Tibial artery (tissue), 4 donors: ENCODE data around the gene TMEM132D.

ENCODE experiments used
- DNase-seq, 2 donors: peaks; one replicate each; pipeline ENCODE4 v3.0.0-alpha.2; 2019
- H3K27ac ChIP-seq, 2 donors: fragments of 200-600 bp; sonication (generic) in 1 of 2; 1 replicate in 1 of 2; 2 replicates in 1 of 2; pipeline ENCODE4 v1.5.1; 2018 to 2019; ENCODE audit warnings: mild to moderate bottlenecking in 1 of 2
- H3K27me3 ChIP-seq, 2 donors: fragments of 200-600 bp; sonication (generic) in 1 of 2; one replicate each; pipeline versions ENCODE4 v1.5.1 to v1.6.0; 2016 to 2019
- H3K36me3 ChIP-seq, 3 donors: fragments of 200-600 bp; sonication (generic) in 2 of 3; one replicate each; pipeline ENCODE4 v1.5.1; 2016 to 2019; ENCODE audit warnings: mild to moderate bottlenecking in 2 of 3
- H3K4me1 ChIP-seq, 4 donors: fragments of 200-600 bp; sonication (generic) in 2 of 4; 1 replicate in 3 of 4; 2 replicates in 1 of 4; pipeline ENCODE4 v1.5.1; 2016 to 2019
- H3K4me3 ChIP-seq, 2 donors: fragments of 200-600 bp; sonication (generic) in 1 of 2; 1 replicate in 1 of 2; 2 replicates in 1 of 2; pipeline ENCODE4 v1.5.1; 2018 to 2019; ENCODE audit warnings: mild to moderate bottlenecking in 2 of 2
- H3K9me3 ChIP-seq, 3 donors: fragments of 200-600 bp; sonication (generic) in 1 of 3; one replicate each; pipeline ENCODE4 v1.5.1; 2016 to 2019
- intact Hi-C: fragments of 100-400 bp; cut with DNase I; formaldehyde crosslinking; loops from one replicate; pipeline ENCODE4 v1.15.0; 2023; ENCODE audit warnings: low total_unique reads
- TF ChIP-seq, protein P1 (sequence below), 2 experiments: fragments of 200-600 bp in 1 of 2; fragments of 450-650 bp in 1 of 2; IDR thresholded peaks; one replicate each; pipeline ENCODE4 v1.5.1; 2017 to 2019; ENCODE audit warnings: antibody characterized with exemption in 2 of 2, mild to moderate bottlenecking in 1 of 2, moderate library complexity in 1 of 2

Gene TMEM132D

DNA sequence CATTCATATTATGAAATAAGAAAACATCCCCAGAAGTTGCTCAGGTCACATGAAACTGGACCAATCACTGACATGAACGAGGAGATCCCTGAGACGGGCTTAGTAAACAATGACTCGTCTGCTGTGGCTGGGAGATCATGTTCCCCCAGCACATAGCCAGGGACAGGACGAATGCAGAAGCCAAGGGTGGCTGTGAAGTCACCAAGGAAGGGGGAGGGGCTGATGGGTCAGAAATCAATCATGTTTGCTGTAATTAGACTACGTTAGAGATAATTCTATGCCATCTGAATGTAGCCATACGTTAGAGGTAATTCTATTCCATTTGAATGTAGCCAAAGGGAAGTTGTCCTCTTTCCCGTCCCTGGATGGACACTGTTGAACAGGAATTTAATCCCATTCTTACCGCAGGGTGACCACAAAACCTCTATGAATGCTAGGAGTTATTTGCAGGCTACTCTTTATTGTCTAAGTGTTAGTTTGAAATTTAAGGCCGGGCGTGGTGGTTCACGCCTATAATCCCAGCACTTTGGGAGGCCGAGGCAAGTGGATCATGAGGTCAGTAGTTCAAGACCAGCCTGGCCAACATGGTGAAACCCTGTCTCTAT lies 332.9 kb downstream of the TMEM132D start:
- Histone ChIP-seq H3K4me1 (no peaks in the 10 kb centered on the region), H3K4me3 (no peak overlapping the region), H3K9me3 (peaks cover 0 to 5% (median 0%) of the 10 kb centered on the region in 3 donors), H3K36me3 (no peaks in the 10 kb centered on the region), H3K27ac (no peak overlapping the region), H3K27me3 (no peaks in the 10 kb centered on the region)
- TF ChIP-seq, protein P1, sequence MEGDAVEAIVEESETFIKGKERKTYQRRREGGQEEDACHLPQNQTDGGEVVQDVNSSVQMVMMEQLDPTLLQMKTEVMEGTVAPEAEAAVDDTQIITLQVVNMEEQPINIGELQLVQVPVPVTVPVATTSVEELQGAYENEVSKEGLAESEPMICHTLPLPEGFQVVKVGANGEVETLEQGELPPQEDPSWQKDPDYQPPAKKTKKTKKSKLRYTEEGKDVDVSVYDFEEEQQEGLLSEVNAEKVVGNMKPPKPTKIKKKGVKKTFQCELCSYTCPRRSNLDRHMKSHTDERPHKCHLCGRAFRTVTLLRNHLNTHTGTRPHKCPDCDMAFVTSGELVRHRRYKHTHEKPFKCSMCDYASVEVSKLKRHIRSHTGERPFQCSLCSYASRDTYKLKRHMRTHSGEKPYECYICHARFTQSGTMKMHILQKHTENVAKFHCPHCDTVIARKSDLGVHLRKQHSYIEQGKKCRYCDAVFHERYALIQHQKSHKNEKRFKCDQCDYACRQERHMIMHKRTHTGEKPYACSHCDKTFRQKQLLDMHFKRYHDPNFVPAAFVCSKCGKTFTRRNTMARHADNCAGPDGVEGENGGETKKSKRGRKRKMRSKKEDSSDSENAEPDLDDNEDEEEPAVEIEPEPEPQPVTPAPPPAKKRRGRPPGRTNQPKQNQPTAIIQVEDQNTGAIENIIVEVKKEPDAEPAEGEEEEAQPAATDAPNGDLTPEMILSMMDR (IDR thresholded peaks at IDR 0.05): no peak
- intact Hi-C loops: no loop called here
- DNase-seq: no peak

DNA sequence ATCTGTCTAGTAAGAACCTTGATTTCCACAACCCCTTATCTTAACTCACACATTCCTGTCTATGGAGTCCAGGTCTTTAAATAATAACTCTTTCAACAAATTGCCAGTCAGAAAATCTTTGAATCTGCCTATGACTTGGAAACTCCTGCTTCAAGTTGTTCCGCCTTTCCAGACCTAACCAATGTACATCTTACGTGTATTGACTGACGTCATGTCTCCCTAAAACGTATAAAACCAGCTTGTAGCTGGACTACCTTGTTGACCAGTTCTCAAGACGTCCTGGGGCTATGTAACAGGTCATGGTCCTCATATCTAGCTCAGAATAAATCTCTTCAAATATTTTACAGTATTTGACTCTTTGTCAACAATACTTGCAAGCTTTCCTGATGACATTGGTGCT lies 337.0 kb downstream of the TMEM132D start:
- Histone ChIP-seq H3K27ac (no peak overlapping the region), H3K4me3 (no peak overlapping the region), H3K27me3 (no peaks in the 10 kb centered on the region), H3K4me1 (no peaks in the 10 kb centered on the region), H3K36me3 (no peaks in the 10 kb centered on the region), H3K9me3 (peaks cover 0 to under 1% (median 0%) of the 10 kb centered on the region in 3 donors)
- intact Hi-C loops: no loop called here
- TF ChIP-seq, protein P1 (IDR thresholded peaks at IDR 0.05): no peak
- no peak for DNase-seq

GRCh38 chr12:129564768-129565167 lies 339.1 kb downstream of the TMEM132D start:
- Histone ChIP-seq H3K9me3 (no peaks in the 10 kb centered on the region), H3K4me1 (no peaks in the 10 kb centered on the region), H3K4me3 (no peak overlapping the region), H3K36me3 (no peaks in the 10 kb centered on the region), H3K27ac (no peak overlapping the region), H3K27me3 (no peaks in the 10 kb centered on the region)
- TF ChIP-seq, protein P1 (IDR thresholded peaks at IDR 0.05): no peak
- intact Hi-C loops: no loop called here
- no peak for DNase-seq

GRCh38 chr12:129563266-129563665 lies 340.6 kb downstream of the TMEM132D start:
- Histone ChIP-seq H3K9me3 (no peaks in the 10 kb centered on the region), H3K4me1 (no peaks in the 10 kb centered on the region), H3K36me3 (no peaks in the 10 kb centered on the region), H3K27ac (no peak overlapping the region), H3K27me3 (no peaks in the 10 kb centered on the region), H3K4me3 (no peak overlapping the region)
- no peak for DNase-seq
- intact Hi-C loops: no loop called here
- TF ChIP-seq, protein P1 (IDR thresholded peaks at IDR 0.05): no peak

- Histone ChIP-seq H3K9me3 (no peaks in the 10 kb centered on the region), H3K27ac (no peak overlapping the region), H3K27me3 (no peaks in the 10 kb centered on the region), H3K4me1 (no peaks in the 10 kb centered on the region), H3K4me3 (no peak overlapping the region), H3K36me3 (no peaks in the 10 kb centered on the region)
- DNase-seq: no peak
- TF ChIP-seq, protein P1 (IDR thresholded peaks at IDR 0.05): no peak
- intact Hi-C loops: no loop called here
Observed at GRCh38 chr12:129561304-129561703, 342.5 kb downstream of the TMEM132D start.

DNA sequence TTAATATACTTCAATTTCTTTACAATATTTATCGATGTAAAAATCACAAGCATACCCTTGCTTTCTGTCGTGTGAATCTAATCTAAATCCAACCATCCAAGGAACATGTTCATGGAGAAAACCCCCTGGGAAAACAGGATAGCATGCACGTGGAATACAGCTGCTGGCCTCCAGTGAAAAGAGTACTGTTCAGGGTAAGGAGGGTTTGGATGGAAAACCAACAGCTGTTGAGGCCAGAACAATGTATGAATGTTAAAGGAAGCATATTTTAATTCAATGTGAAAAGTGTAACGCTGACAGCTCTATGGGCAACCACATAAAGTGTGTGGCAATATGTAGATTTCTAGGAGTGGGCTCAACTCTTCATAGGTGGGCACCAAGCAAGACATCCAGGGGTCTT lies 344.0 kb downstream of the TMEM132D start:
- Histone ChIP-seq H3K4me1 (no peaks in the 10 kb centered on the region), H3K4me3 (no peak overlapping the region), H3K27me3 (no peaks in the 10 kb centered on the region), H3K27ac (no peak overlapping the region), H3K9me3 (no peaks in the 10 kb centered on the region), H3K36me3 (no peaks in the 10 kb centered on the region)
- no peak for DNase-seq
- intact Hi-C loops: no loop called here
- TF ChIP-seq, protein P1 (IDR thresholded peaks at IDR 0.05): no peak
